OCI-M1 (cell line): ENCODE data around the gene TRAPPC10.
"Not testable (repeated sequence)": the region's sequence is repeated elsewhere in the genome, so short reads cannot be mapped to it uniquely, and the experiment has no call there.

Experiments
- DNase-seq: peaks from one replicate; lab custom pipeline; 2025; lab: John Stamatoyannopoulos, UW

The TRAPPC10 gene

DNA sequence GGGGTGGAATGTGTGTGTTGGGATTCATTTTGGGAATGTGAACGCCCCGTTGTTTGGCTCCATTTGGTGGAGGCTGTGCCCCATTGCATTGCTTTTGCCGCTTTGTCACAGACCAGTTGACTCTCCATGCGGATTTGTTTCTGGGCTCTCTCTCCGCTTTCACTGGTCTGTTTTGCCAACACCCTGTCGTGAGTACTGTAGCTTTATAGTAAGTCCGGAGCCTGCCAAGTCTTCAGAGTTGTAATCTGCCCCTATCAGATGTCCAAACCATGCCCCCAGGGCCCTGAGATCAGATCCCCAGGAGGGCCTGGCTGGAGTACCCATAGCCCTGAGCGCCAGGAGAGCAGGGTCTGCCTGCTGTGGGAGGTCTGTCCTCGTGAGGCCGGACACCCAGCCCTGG lies 138.1 kb downstream of the TRAPPC10 start:
- DNase-seq = not testable (repeated sequence)

DNA sequence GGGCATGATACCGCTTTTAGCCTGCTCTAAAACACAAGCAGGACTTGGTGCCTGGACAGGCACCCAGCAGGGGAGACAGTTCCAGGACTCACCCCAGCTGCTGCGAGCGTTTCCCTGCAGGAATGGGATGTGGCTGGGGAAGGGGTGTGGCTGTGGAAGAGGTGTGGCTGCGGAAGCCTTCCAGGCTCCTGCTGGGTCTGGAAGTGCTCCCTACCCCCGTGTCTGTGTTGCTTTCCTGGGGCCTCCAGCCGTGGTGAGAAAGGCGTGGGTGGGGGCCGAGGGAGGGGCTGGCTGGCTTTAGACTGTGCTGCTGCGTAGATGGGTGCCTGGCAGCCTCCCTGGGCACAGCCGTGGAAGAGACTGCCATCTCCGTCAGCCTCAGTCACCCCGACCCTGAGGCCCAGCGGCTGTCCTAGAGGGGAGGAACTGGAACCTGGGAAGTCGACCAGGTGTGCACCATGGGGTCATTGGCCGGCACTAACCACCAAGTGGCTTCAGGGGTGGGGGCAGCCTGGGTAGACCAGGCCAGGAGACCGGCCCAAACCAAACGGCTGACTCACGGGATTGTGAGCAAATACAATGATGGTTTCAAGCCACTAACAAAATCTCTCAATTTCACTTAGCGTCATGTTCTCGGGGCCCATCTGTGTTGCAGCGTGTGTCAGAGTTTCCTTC lies 141.2 kb downstream of the TRAPPC10 start:
- DNase-seq = not testable (repeated sequence)

DNA sequence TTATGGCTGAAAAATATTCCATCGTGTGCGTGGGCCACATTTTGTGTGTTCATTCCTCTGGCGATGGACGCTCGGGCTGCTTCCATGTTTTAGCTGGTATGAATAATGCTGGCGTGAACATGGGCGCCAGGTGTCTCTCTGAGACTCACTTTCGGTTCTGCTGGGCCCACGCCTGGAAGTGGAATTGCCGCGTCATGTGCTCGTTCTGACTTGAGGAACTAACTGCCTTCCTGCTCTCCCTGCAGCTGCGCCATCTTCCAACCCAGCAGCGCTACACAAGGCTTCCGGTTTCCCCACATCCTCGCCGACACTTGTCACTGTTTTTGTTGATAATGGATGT lies 141.8 kb downstream of the TRAPPC10 start:
- not testable (repeated sequence) for DNase-seq

DNA sequence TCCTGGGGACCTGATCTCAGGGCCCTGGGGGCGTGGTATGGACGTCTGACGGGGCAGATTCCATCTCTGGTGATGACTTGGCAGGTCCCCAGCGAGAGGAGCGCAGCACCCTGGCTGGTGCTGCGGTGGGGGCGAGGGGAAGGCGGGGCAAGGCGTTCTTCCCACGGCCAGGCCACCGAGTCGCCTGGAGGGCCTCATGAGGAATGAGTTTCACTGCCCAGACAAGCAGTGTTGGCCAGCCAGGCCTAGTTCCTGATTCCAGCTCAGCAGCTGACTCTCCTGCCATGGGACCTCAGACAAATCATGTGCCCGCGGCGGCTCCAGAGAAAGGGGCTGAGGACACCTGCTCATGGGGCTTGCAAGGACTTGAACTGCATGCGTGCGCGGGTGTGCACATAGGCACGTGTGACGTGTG lies 142.7 kb downstream of the TRAPPC10 start:
- not testable (repeated sequence) for DNase-seq

DNA sequence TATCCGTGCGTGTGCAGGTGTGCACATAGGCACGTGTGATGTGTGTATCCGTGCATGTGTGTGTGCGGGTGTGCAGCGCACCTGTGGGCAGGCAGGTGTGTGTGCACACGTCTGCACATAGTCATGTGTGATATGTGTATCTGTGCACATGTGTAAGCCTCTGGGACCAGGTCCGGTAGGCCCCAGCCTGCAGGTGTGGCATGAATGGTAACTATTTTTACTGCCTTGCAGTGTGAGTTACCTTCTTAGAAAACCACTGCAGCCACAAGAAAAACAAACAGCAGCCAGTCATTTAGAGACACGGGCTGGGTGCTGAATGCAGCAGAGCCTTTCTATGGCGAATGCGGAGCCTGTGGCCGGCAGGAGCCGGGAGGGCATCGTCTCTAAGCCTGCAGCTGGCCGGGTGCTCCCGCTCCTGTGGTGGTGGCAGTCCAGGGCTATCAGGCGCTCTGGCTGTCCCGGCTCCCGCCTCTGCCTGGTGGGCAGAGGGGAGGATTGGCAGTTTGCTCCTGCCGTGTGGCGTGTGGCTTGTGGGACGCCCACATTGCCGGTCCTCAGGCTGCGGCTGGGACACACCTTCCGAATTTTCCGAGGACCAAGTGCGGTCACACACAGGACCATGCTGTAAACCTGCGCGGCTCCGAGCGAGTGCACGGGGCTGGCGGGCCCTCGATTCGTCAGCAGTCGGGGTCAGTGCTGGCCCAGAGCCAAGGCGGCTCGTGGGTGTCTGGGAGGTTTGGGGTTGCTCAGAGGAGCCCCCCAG lies 143.3 kb downstream of the TRAPPC10 start:
- DNase-seq = not testable (repeated sequence)

DNA sequence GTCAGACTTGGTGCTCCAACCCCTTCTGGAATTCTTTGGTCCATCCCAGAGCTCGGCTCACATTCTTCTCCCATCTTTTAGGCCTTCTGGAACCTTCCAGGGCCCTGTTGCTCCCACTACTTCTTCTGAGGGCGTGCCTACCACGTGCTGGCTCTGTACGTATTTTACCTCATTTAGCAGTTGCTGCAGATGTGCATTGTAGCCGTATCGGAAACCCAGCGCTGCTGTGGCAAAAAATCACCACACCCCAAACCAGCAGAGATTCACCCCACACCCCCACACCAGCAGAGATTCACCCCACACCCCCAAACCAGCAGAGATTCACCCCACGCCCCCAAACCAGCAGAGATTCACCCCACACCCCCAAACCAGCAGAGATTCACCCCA lies 143.9 kb downstream of the TRAPPC10 start:
- not testable (repeated sequence) for DNase-seq
